ENCODE results near the gene SNX8. TPM values are rescaled to one million over a fixed set of nuclear protein-coding genes. Genes with fewer than 3 reads are reported as not detected.
A peak's percentile ranks its signal among the peaks of the same experiment; 100 is the strongest.

Gene SNX8
- total and polyA plus RNA-seq, 2 of the 4 experiments (the other 2 are of a cell fraction) = 7.7 to 55.9 TPM

- BruUV-seq (replicated peaks) = no TSS peak
- in situ Hi-C loops (cut with MboI; ENCODE audit: low sequenced_read_pairs) = no loop called here
- POLR2A ChIA-PET (ENCODE audit: unreplicated experiment) = interaction anchor here (1.4 kb wide), 1 partner anchor 33 kb away, joined by 10 read pairs; no protein-coding TSS in a partner anchor
- Histone ChIP-seq H3K27ac (ENCODE audit: insufficient read depth, low read length) (no peak overlapping the region), H3K14ac (replicated peaks; ENCODE audit: low read depth, low read length) (no peak overlapping the region), H2BK15ac (ENCODE audit: low read depth, low read length) (no peak overlapping the region), H2BK5ac (ENCODE audit: low read depth, low read length, poor library complexity, severe bottlenecking) (no peak overlapping the region), H4K8ac (ENCODE audit: low read depth in 2 of 2, low read length in 2 of 2) (peak overlapping the region in 1 of 2 experiments; percentile 63; a peak in 1 of 4 replicates), H3K4me1 (ENCODE audit: control insufficient read depth, insufficient read depth, low read length) (peaks cover 7% of the 10 kb centered on the region; the same call in 1 of the 2 replicates), H3K79me1 (ENCODE audit: low read depth in 1 of 2, low read length in 2 of 2) (peaks cover 10 to 55% of the 10 kb centered on the region in 2 experiments), H2AK9ac (replicated peaks; ENCODE audit: low read depth, low read length, poor library complexity) (no peak overlapping the region), H3K9me1 (ENCODE audit: insufficient read depth, low read length) (peaks cover 3% of the 10 kb centered on the region), H3K9me3 (ENCODE audit: control insufficient read depth, insufficient read depth, low read length) (no peaks in the 10 kb centered on the region), H3K36me3 (ENCODE audit: control insufficient read depth, insufficient read depth, low read length) (peaks cover 4% of the 10 kb centered on the region; the same call in 1 of the 2 replicates), H3K18ac (ENCODE audit: low read depth, low read length) (no peak overlapping the region; the same call in 1 of the 2 replicates), H4K5ac (ENCODE audit: low read depth, low read length) (no peak overlapping the region; the same call in 1 of the 2 replicates), H2BK20ac (ENCODE audit: low read depth, low read length) (no peak overlapping the region), H2AFZ (replicated peaks; ENCODE audit: low read length, poor library complexity) (no peak overlapping the region), H3K27me3 (ENCODE audit: control insufficient read depth, insufficient read depth, low read length) (no peaks in the 10 kb centered on the region), H3K9ac (ENCODE audit: low read depth, low read length) (no peak overlapping the region), H3K4ac (ENCODE audit: low read depth, low read length) (no peak overlapping the region), H2BK120ac (ENCODE audit: low read depth, low read length) (no peak overlapping the region), H3K4me2 (ENCODE audit: low read depth, low read length) (no peak overlapping the region; the same call in 1 of the 2 replicates), H3K23ac (ENCODE audit: low read depth, low read length) (no peak overlapping the region), H4K20me1 (ENCODE audit: insufficient read depth, low read length) (peaks cover 15% of the 10 kb centered on the region), H2AK5ac (ENCODE audit: low read depth, low read length) (no peak overlapping the region), H3K56ac (ENCODE audit: extremely low read depth, insufficient read depth, low read length) (no peak overlapping the region), H3K4me3 (ENCODE audit: insufficient read depth, low read depth, low read length) (no peak overlapping the region), H4K91ac (ENCODE audit: insufficient read depth, low read depth, low read length) (no peak overlapping the region; the same call in 1 of the 2 replicates)
- dilution Hi-C loops (cut with HindIII; ENCODE audit: low sequenced_read_pairs, unreplicated experiment) = no loop called here
- CTCF ChIA-PET = no interaction called here
- ATAC-seq (ENCODE audit: low read depth) (peak; percentile 69), DNase-seq (peak; percentile 55)
- TF ChIP-seq MAFK (IDR thresholded peaks at IDR 0.05; ENCODE audit: low read depth, low read length) (no peak), RFX5 (IDR thresholded peaks at IDR 0.05; ENCODE audit: low read depth, low read length) (no peak), CEBPB (IDR thresholded peaks at IDR 0.05; ENCODE audit: low read depth, low read length) (no peak), USF2 (IDR thresholded peaks at IDR 0.05; ENCODE audit: low read depth, low read length) (no peak), BHLHE40 (IDR thresholded peaks at IDR 0.05; ENCODE audit: low read depth, low read length) (no peak), MXI1 (IDR thresholded peaks at IDR 0.05; ENCODE audit: borderline replicate concordance, low read depth, low read length) (no peak), NFE2L2 (IDR thresholded peaks at IDR 0.05; ENCODE audit: low read depth, low read length) (no peak), FOS (IDR thresholded peaks at IDR 0.05; ENCODE audit: low read depth, low read length) (no peak), RAD21 (IDR thresholded peaks at IDR 0.05; ENCODE audit: low read length) (no peak), RCOR1 (IDR thresholded peaks at IDR 0.05; ENCODE audit: insufficient replicate concordance, low read length) (no peak), SMC3 (IDR thresholded peaks at IDR 0.05; ENCODE audit: low read depth, low read length) (no peak), MAZ (IDR thresholded peaks at IDR 0.05; ENCODE audit: borderline replicate concordance, low read depth, low read length) (no peak), CTCF (conservative IDR thresholded peaks at IDR 0.05; ENCODE audit: low read depth, low read length) (no peak), POLR2A (IDR thresholded peaks at IDR 0.05; ENCODE audit: low read depth, low read length) (no peak)
- intact Hi-C loops (cut with micrococcal nuclease) = no loop called here
- WGBS, 2 experiments (ENCODE audit: extremely low coverage in 2 of 2, insufficient read length in 1 of 2) = 17% methylated on average over 3 of the region's 9 CpGs; no CpG with 5 or more reads in 1 of the 2 experiments
These were observed 32.7 kb downstream of the SNX8 start for GRCh38 chr7:2281541-2281940.

Measured in IMR-90 (cell line).